GM12872 (cell line): ENCODE measurements around the gene CCL22.

ENCODE experiments used
- CTCF ChIP-seq: IDR thresholded peaks from 3 replicates; pipeline ENCODE4 v1.5.1; 2011; ENCODE audit warnings: low read depth, mild to moderate bottlenecking, low read length, moderate library complexity; ENCODE audit not compliant: insufficient read depth

The CCL22 gene

GRCh38 chr16:57407521-57408353, 49.2 kb downstream of the CCL22 start:
- TF ChIP-seq CTCF = no peak

- no peak for TF ChIP-seq CTCF
These were observed 50.5 kb downstream of the CCL22 start for GRCh38 chr16:57409065-57409464.

- no peak for TF ChIP-seq CTCF
These were observed 51.4 kb downstream of the CCL22 start for GRCh38 chr16:57409870-57410587.

- TF ChIP-seq CTCF = no peak
These were observed 52.9 kb downstream of the CCL22 start for GRCh38 chr16:57411362-57411976.

- no peak for TF ChIP-seq CTCF
These were observed 54.0 kb downstream of the CCL22 start for GRCh38 chr16:57412584-57412983.

- TF ChIP-seq CTCF = no peak
These were observed 54.7 kb downstream of the CCL22 start for GRCh38 chr16:57413301-57413730.

- no peak for TF ChIP-seq CTCF
These were observed 55.1 kb downstream of the CCL22 start for GRCh38 chr16:57413733-57414132.
